RKO (cell line): ENCODE results near the gene SLC16A8.

Experiments used
- DNase-seq: peaks from one replicate; pipeline ENCODE4 v3.0.0-alpha.2; 2016; ENCODE audit warnings: low spot score

Gene SLC16A8

DNA sequence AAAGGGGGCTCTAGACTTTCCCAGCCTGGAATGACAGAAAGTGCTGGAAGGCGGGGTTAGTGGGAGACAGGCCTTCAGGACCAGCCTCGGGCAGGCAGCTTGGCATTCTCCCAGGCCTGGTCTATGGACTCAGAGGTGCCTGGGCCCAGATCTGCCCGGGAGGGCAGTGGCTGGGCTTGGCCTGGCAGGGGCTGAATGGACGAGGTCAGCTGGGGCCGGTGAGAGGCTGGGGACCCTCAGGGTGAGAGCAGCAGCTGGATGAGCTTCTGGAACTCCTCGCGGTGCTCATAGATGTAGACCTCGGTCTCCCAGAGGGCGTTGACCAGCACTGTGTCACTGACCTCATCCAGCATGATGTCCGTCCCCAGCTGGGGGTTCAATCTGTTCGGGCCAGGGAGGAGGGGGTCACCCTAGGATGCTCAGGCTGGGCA, 28.0 kb upstream of the SLC16A8 start:
- DNase-seq: no peak

GRCh38 chr22:38110863-38111852, 27.2 kb upstream of the SLC16A8 start:
- DNase-seq: no peak

DNA sequence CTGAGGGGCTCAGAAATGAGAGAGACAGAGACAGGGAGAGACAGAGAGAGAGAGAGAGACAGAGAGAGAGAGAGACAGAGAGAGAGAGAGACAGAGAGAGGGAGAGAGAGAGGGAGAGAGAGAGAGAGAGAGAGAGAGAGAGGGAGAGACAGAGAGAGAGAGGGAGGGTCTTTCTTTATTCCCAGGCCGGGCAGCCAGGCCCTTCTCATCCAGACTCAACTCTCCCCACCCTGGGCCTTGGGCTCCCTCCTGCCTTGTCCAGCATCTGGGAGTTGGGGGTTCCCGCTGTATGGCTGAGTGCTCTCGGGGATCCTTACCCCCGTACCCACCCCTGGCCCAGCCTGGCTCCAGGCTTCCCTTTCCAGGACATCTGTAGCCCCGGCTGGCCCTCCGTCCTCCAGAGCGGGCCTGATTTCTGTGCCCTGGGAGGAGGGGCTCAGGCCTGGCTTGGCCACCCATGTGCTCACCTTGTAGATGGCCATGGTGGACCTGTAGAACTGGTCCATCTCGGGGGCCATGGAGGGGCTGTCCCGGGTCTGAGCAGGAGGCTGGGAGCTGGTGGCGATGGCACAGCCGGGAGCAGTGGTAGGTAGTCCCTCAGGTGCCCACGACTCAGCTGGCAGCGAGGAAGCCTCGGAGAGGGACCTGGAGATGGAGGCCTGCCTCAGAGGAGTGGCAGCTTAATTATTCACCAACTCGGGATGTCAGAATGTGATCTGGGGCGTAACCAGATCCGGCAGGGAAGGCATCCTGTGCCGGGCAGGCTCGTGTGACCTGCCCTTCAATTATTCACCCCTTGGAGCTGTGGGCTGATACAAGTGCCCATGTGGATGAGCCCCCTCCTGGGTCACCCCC, 26.3 kb upstream of the SLC16A8 start, which contains the start of gene BAIAP2L2:
BAIAP2L2 (minus strand) TSS at position 677 of the 855 bp plus-strand sequence; CDS start at position 518, 159 bp downstream.
- DNase-seq: no peak

- DNase-seq: peak; percentile 22
These were observed 25.5 kb upstream of the SLC16A8 start for GRCh38 chr22:38109371-38110001.

DNA sequence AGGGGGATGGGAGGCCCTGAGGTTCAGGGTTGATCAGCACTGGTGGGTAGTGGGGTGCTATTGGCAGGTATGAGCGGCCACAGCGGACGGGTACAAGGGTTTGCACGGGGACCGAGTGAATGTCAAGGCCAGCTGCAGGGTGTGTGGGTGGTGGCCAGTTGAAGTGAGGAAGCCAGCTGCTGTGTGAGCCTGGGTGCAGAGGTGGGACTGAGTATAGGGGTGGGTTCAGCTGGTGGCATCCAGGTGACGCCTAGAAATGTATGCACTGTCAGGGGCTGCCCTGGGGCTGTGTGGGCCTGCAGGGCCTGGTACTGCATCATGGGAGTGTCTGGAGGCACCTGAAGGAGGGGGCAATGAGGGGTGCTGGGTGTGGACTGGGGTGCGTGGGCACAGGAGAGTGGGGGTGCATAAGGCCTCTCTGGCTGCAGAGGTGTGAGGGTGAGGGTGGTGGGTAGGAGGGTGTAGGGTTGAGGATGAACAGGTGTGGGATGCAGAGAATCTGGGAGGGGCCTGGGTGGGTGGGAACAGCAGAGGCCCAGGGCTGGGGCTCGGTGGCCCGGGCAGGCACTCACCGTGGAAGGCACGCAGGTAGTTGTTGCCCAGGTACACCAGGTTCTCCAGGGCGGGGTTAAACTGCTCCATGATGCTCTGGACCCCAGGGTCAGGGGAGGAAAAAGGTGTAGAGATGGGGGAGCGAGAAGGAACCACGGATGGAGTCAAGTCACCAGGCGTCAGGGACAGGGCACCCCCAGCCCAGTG, 24.8 kb upstream of the SLC16A8 start:
- no peak for DNase-seq

DNA sequence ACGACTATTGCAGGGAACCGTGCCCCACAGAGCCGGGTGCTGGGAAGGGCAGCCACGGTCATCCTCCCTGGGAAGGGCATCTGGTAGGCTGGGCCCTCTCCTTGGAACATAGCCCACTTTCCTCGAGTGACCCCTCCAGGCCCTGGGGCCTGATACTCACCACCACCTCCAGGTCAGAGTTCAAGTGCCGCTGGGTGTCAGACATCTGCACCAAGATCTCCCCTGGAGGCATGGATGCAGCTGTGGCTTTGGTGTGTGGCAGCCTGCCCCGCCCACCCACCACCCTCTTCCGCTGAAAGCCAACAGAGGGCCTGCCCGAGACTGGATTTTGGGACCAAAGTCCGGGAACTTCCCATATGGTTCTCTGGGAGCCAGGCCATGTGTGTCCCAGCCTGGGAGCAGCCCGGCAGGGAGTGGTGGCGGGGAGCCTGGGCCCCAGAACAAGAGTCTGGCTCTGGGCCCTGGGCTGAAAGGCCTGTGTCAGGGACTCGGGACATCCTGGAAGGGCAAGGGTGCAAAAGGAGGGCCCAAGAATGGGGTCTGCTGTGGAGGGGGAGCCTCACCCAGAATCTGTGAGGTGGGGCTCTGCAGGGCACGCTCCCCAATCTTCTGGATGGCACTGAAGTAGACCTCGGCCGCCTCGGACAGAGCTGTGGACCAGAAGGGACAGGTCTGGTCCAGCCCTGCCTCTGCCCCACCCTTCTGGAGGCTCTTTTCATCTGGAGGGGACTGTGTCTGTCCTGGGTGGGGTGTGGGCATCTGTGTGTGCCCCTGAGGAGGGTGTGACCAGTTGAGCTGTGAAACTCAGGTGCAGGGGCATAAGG, 23.9 kb upstream of the SLC16A8 start:
- DNase-seq: no peak

DNA sequence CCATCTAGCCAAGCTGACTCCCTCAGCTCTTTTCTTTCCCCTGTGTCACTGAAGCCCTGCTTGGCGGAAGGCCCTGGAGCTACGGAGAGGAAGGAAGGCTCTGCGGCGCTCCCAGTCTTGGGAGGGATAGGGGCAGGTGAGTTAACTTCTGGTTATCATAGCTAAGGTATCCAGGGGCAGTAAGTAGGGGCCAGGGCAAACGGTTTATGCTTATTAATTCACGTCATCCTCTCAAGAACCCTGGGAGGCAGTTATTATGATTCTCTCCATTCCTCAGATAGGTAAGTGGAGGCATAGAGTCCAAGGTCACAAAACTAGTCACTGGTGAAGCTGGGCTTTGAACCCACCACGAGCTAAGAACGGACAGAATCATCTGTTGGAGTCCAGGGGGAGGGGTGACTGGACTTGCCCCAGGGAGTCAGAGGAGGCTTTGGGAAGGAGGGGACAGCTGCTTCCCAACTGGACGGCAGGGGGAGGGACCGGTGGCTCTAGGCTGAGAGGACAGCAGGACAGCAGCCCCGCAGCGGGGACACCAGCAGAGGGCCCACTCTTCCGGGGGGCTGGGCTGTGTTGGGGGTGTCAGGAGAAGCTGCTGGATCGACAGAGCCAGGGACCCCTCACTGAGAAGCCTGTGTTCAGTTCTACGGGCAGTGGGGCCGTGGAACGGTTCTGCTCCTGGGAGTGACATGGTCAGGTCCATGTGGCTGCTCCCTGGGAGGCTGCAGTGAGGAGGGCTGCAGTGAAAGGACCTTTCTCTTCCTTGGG, 23.0 kb upstream of the SLC16A8 start:
- DNase-seq: no peak

DNA sequence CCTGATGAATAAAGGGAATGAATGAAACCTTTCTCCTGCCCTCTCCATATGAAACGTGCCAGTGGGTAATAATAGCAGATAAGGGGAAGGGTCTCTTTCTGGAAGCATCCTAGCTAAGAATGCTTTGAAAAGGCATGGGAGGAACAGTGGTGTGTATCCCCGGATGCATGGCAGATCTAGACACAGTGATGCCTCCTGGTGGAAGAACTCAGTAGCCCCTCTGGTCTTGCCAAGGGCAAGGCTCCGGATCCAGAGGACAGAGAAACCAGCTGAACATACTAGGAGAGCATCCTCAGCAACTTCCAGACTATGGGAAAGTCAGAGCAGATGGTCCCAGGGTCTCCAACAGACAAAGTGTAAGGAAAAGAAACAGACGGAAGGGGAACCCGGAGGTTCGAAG, 20.1 kb upstream of the SLC16A8 start:
- DNase-seq: peak; percentile 34

DNA sequence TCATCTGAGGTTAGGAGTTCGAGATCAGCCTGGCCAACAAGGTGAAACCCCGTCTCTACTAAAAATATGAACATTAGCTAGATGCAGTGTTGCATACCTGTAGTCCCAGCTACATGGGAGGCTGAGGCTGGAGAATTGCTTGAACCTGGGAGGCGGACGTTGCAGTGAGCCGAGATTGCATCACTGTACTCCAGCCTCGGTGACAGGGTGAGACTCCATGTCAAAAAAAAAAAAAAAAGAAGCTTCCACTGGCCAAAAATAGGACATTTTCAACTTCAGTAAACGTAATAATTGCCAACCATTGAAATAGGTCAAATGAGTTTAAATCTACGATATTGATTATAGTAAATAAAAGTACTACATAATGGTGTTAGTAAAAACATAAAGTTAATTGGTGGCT, 19.7 kb upstream of the SLC16A8 start:
- no peak for DNase-seq

DNA sequence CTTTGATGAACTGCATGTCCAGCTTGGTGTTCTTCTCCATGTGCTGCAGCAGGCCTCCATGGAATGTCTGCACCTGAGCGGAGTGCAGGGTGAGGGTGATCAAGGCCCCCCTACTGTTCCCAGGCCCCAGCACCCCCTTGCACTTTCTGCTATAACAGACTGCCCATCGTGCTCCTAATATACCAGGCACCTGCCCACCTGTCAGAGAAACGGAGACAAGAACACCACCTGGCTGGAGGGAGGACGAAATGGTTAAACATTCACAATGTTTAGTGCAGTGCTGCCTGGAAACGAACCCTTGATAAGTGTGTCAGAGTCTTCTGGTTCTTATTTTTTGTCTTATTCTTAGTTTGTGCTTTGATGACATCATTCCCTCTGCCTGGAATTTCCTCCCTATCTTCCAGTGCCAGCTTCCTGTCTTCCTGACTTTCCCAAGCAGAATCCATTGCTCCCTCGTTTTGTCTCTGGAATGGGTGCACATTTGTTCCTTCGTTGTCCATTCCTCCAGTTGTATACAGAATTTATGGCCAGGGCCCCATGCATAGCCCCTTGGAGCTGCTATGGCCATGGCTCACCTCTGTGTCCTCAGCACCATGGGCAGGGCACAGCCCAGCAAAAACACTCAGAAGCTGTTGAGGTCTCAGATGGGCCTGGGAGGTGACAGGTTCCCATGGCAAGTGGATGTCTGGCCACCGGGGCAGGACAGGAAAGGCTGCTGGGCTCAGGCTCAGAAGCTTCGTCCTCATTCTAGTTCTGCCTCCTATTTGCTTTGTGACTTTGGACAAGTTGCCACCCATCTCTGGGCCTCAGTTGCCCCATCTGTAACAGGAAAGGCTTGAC, 14.6 kb upstream of the SLC16A8 start:
- DNase-seq: peak; percentile 24

GRCh38 chr22:38097557-38098409, 13.8 kb upstream of the SLC16A8 start:
- no peak for DNase-seq

DNA sequence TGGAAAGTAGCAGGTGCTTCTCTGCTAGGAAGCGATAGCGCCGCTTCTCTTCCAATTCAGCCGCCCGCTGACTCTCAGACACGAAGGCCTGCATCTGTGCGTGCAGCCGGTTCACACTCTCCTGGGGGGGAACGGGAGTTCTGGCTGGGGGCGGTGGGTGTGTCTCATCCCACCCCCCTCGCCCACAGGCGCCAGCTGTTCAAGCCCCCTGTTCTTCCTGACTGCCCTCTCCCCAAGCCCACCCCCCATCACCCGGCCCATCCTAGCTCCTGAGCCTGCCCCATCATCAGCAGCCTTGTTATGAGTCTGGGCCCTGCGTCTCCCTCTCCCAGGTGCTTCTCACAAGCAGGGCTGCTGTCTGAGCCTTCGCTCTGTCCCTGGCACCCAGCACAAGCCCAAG, 13.1 kb upstream of the SLC16A8 start:
- DNase-seq: no peak

DNA sequence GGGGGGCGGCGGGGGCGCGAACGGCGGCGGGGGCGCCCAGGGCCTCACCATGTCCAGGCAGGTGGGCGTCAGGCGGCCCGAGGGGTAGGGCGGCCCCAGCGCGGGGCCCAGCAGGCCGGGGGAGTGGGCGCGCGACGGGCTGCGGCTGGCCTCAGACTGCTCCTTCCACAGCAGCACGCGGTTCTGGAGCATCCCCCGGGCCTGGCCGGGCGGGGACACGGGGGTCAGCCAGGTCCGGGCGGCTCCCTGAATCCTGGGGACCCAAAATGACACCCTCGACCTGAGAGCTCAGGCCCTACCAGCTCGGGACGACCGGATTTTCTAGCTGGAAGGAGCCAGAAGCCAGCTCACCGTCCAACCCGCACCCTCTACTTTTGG, 5.5 kb upstream of the SLC16A8 start:
- DNase-seq: no peak

DNA sequence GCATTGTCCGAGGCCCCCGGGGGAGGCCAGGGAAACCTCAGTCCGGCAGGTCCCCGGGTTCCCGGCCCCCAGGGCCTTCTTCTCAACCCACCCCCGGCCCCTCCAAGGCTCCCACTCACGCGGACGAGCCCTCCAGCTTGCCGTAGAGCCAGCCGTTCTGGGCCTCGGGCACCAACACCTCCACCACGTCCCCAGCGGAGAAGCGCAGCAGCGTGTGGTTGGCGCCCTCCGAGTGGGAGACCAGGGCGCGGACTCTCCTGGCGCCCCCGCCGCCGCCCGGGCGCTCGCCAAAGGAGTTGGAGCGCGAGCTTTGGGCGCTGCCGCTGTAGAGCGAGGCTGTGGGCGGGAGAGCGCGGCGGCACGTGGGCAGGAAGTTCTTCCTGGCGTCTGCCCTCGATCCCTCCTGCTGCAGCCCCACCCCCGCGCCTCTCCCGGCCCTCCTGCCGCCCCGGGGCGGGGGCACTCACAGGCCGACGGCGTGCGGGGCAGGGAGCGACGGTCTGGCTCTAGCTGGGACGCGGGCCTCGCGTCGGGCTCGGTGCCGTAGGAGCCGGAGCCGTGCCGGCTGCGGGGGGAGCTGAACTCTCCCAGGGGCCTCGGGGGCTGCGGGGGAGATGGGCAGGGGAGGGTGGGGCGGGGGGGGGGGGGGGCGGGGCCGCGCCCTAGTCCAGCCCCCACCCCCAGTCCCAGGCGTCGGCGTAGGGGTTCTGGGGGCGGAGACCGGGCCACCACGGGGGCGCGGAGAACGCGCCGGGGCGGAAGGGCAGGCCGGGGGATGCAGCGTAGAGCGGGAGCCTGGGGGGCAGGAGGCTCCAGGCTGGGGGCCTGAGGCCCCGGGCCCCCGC, 4.9 kb upstream of the SLC16A8 start:
- no peak for DNase-seq

DNA sequence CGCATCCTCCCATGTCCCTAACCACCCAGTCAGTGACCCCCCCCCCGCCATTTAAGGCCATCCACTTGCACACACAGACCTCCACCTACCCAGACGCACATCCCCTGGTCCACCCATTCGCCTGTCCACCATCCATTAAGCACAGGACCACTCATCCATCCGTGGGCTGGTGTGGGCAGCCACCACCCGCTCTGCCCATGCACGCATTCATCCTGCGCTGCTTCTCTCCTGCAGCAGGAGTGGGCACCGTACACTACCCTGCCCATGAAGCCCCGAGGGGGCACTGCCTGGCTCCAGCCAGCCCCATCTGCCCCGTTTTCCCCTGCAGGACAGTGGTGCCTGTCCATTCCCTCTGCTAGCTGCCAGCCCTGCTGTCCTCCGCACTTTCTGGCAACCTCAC, 3.9 kb upstream of the SLC16A8 start:
- DNase-seq: no peak

DNA sequence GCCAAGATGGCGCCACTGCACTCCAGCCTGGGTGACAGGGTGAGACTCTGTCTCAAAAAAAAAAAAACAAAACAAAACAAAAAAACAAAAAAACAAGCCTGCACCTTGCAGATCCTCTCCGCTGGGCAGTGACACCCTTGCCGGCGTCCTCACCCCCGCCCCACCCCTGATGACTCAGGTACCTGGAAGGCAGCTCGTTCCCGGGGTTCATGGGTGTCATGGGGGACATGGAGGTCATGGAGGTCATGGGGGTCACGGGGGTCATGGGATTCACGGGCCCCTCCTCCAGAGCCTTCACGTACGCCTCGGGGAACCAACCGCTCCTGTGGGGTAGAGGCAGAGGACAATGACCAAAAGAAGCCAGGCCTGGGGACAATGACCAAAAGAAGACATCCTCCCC, 3.0 kb upstream of the SLC16A8 start:
- no peak for DNase-seq
